ENCODE results near the gene IL1R2. TPM values are rescaled to one million over a fixed set of nuclear protein-coding genes. Genes with fewer than 3 reads are reported as not detected.
"Not testable (repeated sequence)": the region's sequence is repeated elsewhere in the genome, so short reads cannot be mapped to it uniquely, and the experiment has no call there.

Gene IL1R2
- total RNA-seq, 2 experiments from 2014 or later = 0.53 TPM; not detected in 1

- peaks cover 8% of the 10 kb centered on the region for H3K4me1 Mint-ChIP-seq
- peaks cover 29% of the 10 kb centered on the region for H3K27me3 Mint-ChIP-seq
- DNase-seq (no peak), ATAC-seq (ENCODE audit: low read depth) (no peak)
- no peaks in the 10 kb centered on the region for H3K36me3 Mint-ChIP-seq
- POLR2A ChIA-PET = no interaction called here
- H3K4me3 Mint-ChIP-seq = no peak overlapping the region
- no peaks in the 10 kb centered on the region for H3K9me3 Mint-ChIP-seq
- H3K27ac Mint-ChIP-seq = no peak overlapping the region
These were observed 4.0 kb downstream of the IL1R2 start for GRCh38 chr2:101995804-101996203.

DNA sequence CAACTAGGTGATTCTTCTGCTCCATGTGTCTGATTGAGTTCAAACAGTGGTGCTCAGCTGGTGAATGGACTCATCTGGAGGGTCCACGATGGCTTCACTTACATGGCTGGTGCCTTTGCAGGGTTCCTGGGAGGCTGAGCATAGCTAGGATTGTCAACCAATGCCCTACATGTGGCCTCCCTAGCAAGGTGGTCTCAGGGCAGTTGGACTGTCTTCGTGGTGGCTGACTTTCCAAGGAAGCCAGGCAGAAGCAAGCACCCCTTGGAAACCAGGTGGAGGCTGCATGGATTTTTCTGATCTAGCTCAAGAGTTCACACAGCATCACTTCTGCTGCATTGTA is 6.8 kb downstream of the IL1R2 start:
- Mint-ChIP-seq H3K36me3 (no peaks in the 10 kb centered on the region), H3K27me3 (peaks cover 2% of the 10 kb centered on the region), H3K4me1 (peaks cover 8% of the 10 kb centered on the region), H3K27ac (no peak overlapping the region), H3K4me3 (no peak overlapping the region), H3K9me3 (no peaks in the 10 kb centered on the region)
- POLR2A ChIA-PET = no interaction called here
- DNase-seq (no peak), ATAC-seq (ENCODE audit: low read depth) (no peak)

DNA sequence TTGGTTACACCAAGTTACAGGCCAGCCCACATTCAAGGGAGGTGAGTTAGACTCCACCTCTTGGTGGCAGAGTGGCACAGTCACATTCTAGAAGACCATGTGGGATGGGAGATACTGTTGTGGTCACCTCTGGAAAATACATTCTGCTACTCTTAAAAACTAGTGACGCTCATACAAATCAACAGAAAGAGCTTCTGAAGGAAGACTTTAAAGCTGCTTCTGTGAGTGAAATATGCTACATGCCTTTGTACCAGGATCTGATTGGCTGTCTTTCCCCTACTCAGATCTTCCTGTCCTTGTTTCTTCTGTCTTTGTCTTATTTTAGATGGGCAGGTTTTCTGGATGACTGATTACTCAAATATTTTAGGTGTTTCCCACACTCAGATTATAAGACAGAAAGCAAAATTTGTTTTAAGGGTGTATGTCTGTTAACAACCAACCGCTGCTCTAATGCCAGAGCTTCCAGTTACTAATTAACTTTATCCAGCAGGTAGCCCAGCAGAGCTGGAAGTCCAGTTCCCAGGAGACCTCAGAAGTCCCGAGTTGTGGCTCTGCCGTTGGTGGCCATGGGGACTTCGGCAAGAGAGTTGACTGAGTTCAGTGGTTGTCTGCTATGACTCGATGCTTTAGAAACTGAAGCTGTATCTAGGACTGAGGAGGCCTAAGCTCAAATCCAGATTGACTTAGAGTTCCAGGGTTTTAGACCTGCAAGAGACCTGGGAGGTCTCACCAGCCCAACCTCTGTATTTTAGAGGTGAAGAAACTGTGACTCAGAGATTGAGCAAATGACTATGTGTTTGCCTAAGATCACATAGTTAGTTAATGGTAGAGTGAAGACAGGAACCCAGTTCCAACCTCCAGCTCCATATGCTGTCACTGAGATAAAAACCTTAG is 7.4 kb downstream of the IL1R2 start:
- POLR2A ChIA-PET = no interaction called here

GRCh38 chr2:102000012-102000411 is 8.3 kb downstream of the IL1R2 start:
- ATAC-seq (ENCODE audit: low read depth) (no peak), DNase-seq (no peak)
- H3K9me3 Mint-ChIP-seq = no peaks in the 10 kb centered on the region
- no peak overlapping the region for H3K27ac Mint-ChIP-seq
- H3K4me1 Mint-ChIP-seq = peaks cover 8% of the 10 kb centered on the region
- no peaks in the 10 kb centered on the region for H3K36me3 Mint-ChIP-seq
- H3K4me3 Mint-ChIP-seq = no peak overlapping the region
- H3K27me3 Mint-ChIP-seq = no peaks in the 10 kb centered on the region
- POLR2A ChIA-PET = no interaction called here

More for the DNA sequence above, 7.4 kb downstream of the IL1R2 start:
- ATAC-seq (ENCODE audit: low read depth) (peak; percentile 26), DNase-seq (no peak)
- Mint-ChIP-seq H3K36me3 (no peaks in the 10 kb centered on the region), H3K9me3 (no peaks in the 10 kb centered on the region), H3K4me1 (peaks cover 8% of the 10 kb centered on the region), H3K27me3 (peaks cover 2% of the 10 kb centered on the region), H3K4me3 (no peak overlapping the region), H3K27ac (no peak overlapping the region)

DNA sequence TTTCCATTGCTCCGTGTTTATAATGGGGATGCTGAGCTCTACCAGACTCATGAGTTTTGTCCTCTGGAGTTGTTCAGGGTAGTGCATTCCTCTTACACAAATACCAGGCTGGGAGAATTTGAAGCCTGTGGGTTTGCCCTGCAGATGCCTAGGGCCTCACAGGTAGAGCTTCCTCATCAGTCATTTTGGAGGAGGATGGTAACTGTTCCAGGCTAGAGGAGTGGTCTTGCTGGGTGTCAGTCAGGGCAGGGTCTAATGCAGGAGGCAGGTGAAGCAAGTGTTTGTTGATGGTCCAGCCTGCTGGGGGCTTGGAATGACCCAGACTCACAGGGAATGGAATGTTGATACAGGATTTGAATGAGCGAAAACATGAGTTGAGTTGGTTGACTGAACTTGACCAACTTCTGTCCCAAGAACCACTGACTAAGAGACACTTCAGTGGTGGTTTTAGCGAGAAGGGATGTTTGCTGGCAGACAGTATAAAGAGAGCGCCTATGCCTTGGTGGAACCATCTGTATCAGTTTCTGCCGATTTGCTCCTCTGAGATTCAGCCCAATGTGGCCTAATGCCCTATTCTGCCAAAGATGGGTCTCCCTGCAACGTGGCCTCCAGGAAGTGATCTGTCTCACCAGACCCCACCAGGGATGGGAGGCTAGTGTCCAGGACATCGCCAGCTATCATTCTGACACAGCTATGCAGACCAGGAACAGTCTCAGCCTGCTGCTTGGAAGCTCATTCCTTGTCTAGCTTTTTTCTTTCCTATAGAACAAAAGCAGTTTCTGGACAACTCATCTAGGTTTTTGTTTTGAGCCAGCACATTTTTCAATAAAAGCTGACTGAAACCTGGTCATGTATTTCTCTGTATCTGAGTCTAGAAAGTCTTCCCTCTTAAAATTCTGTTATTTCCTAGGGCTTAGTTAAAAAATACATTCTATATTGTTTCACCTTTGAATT is 9.3 kb downstream of the IL1R2 start:
- POLR2A ChIA-PET = no interaction called here
- H3K4me1 Mint-ChIP-seq = peaks cover 6% of the 10 kb centered on the region
- no peaks in the 10 kb centered on the region for H3K27me3 Mint-ChIP-seq
- H3K27ac Mint-ChIP-seq = no peak overlapping the region
- no peak for ATAC-seq (ENCODE audit: low read depth)
- DNase-seq = no peak
- H3K9me3 Mint-ChIP-seq = no peaks in the 10 kb centered on the region
- H3K36me3 Mint-ChIP-seq = no peaks in the 10 kb centered on the region
- no peak overlapping the region for H3K4me3 Mint-ChIP-seq

- no peaks in the 10 kb centered on the region for H3K27me3 Mint-ChIP-seq
- H3K4me3 Mint-ChIP-seq = no peak overlapping the region
- H3K27ac Mint-ChIP-seq = no peak overlapping the region
- no peaks in the 10 kb centered on the region for H3K36me3 Mint-ChIP-seq
- POLR2A ChIA-PET = no interaction called here
- no peak for ATAC-seq (ENCODE audit: low read depth)
- no peak for DNase-seq
- H3K4me1 Mint-ChIP-seq = peaks cover 7% of the 10 kb centered on the region
- no peaks in the 10 kb centered on the region for H3K9me3 Mint-ChIP-seq
These were observed 10.0 kb downstream of the IL1R2 start for GRCh38 chr2:102001767-102002142.

DNA sequence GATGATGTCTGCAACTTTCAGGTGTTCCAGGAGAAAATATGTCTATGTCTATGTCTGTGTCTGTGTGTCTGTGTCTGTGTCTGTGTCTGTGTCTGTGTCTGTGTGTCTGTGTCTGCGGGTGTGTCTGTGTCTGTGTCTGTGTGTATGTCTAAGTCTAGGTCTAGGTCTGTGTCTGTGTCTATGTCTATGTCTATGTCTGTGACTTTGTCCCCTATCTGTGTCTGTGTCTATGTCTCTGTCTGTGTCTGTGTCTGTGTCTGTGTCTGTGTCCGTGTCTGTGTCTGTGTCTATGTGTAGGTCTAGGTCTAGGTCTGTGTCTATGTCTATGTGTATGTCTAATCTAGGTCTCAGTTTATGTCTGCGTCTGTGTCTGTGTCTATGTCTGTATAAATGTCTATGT is 10.5 kb downstream of the IL1R2 start:
- DNase-seq = no peak
- POLR2A ChIA-PET = no interaction called here
- H3K4me1 Mint-ChIP-seq = peaks cover 7% of the 10 kb centered on the region
- H3K27ac Mint-ChIP-seq = no peak overlapping the region
- H3K27me3 Mint-ChIP-seq = no peaks in the 10 kb centered on the region
- ATAC-seq (ENCODE audit: low read depth) = no peak
- no peaks in the 10 kb centered on the region for H3K9me3 Mint-ChIP-seq
- no peak overlapping the region for H3K4me3 Mint-ChIP-seq
- no peaks in the 10 kb centered on the region for H3K36me3 Mint-ChIP-seq

- H3K9me3 Mint-ChIP-seq; DNase-seq; H3K27ac Mint-ChIP-seq; ATAC-seq (ENCODE audit: low read depth); H3K36me3 Mint-ChIP-seq; POLR2A ChIA-PET; H3K4me1 Mint-ChIP-seq; H3K27me3 Mint-ChIP-seq; H3K4me3 Mint-ChIP-seq: not testable (repeated sequence)
These were observed 11.1 kb downstream of the IL1R2 start for GRCh38 chr2:102002909-102003308.

- ATAC-seq (ENCODE audit: low read depth) (no peak), DNase-seq (no peak)
- no peak overlapping the region for H3K27ac Mint-ChIP-seq
- peaks cover 2% of the 10 kb centered on the region for H3K4me1 Mint-ChIP-seq
- peaks cover 1% of the 10 kb centered on the region for H3K27me3 Mint-ChIP-seq
- H3K4me3 Mint-ChIP-seq = no peak overlapping the region
- POLR2A ChIA-PET = interaction anchor here (0.7 kb wide), 1 partner anchor 10 kb away, joined by 5 read pairs; no protein-coding TSS in a partner anchor
- H3K36me3 Mint-ChIP-seq = no peaks in the 10 kb centered on the region
- no peaks in the 10 kb centered on the region for H3K9me3 Mint-ChIP-seq
These were observed 11.9 kb downstream of the IL1R2 start for GRCh38 chr2:102003696-102004095.

GRCh38 chr2:102004581-102004980 is 12.8 kb downstream of the IL1R2 start:
- peaks cover 2% of the 10 kb centered on the region for H3K4me1 Mint-ChIP-seq
- no peaks in the 10 kb centered on the region for H3K36me3 Mint-ChIP-seq
- peaks cover 4% of the 10 kb centered on the region for H3K27me3 Mint-ChIP-seq
- H3K4me3 Mint-ChIP-seq = no peak overlapping the region
- H3K27ac Mint-ChIP-seq = no peak overlapping the region
- H3K9me3 Mint-ChIP-seq = no peaks in the 10 kb centered on the region
- peak; percentile 53 for ATAC-seq (ENCODE audit: low read depth)
- no peak for DNase-seq
- POLR2A ChIA-PET = no interaction called here

- DNase-seq (no peak), ATAC-seq (ENCODE audit: low read depth) (no peak)
- Mint-ChIP-seq H3K9me3 (no peaks in the 10 kb centered on the region), H3K36me3 (no peaks in the 10 kb centered on the region), H3K27ac (no peak overlapping the region), H3K4me1 (peaks cover 2% of the 10 kb centered on the region), H3K27me3 (peaks cover 4% of the 10 kb centered on the region), H3K4me3 (no peak overlapping the region)
- POLR2A ChIA-PET = interaction anchor here (1.2 kb wide), 1 partner anchor 235 kb away, joined by 3 read pairs; no protein-coding TSS in a partner anchor
These were observed 13.7 kb downstream of the IL1R2 start for GRCh38 chr2:102005449-102005848.

GRCh38 chr2:102005989-102006885 is 14.5 kb downstream of the IL1R2 start:
- no peak overlapping the region for H3K27ac Mint-ChIP-seq
- POLR2A ChIA-PET = interaction anchor here (1.2 kb wide), 1 partner anchor 234 kb away, joined by 3 read pairs; no protein-coding TSS in a partner anchor
- DNase-seq = no peak
- peak; percentile 44 for ATAC-seq (ENCODE audit: low read depth)
- peaks cover 2% of the 10 kb centered on the region for H3K4me1 Mint-ChIP-seq
- no peaks in the 10 kb centered on the region for H3K9me3 Mint-ChIP-seq
- H3K27me3 Mint-ChIP-seq = peaks cover 7% of the 10 kb centered on the region
- H3K4me3 Mint-ChIP-seq = no peak overlapping the region
- no peaks in the 10 kb centered on the region for H3K36me3 Mint-ChIP-seq

- H3K9me3 Mint-ChIP-seq = no peaks in the 10 kb centered on the region
- no peak overlapping the region for H3K27ac Mint-ChIP-seq
- POLR2A ChIA-PET = no interaction called here
- H3K4me1 Mint-ChIP-seq = peaks cover 2% of the 10 kb centered on the region
- no peak overlapping the region for H3K4me3 Mint-ChIP-seq
- no peaks in the 10 kb centered on the region for H3K36me3 Mint-ChIP-seq
- peaks cover 9% of the 10 kb centered on the region for H3K27me3 Mint-ChIP-seq
- ATAC-seq (ENCODE audit: low read depth) (no peak), DNase-seq (no peak)
These were observed 15.1 kb downstream of the IL1R2 start for GRCh38 chr2:102006886-102007278.

All from activated naive CD8-positive, alpha-beta T cell treated with anti-CD3 and anti-CD28 coated beads, Interleukin-2, amount 10 ng/mL, durations not matched to agents 7 days and 5 days (primary cell).